Body of pancreas (tissue), 4 donors: Measurements from ENCODE around the gene AKAP13. TPM values are rescaled to one million over a fixed set of nuclear protein-coding genes. Genes with fewer than 3 reads are reported as not detected.

Source experiments
- ATAC-seq: fragments of 150-250 bp; one replicate; pipeline ENCODE4 v1.9.1; 2016
- DNase-seq, 4 donors: peaks; one replicate each; pipeline ENCODE4 v3.0.0-alpha.2; 2019
- H3K27ac ChIP-seq, 4 donors: fragments of 200-600 bp; sonication (generic); 1 replicate in 3 of 4; 2 replicates in 1 of 4; pipeline versions ENCODE4 v1.5.1 to v1.6.1; 2016 to 2019; ENCODE audit warnings: mild to moderate bottlenecking in 1 of 4, mixed read lengths in 1 of 4, moderate library complexity in 1 of 4
- H3K27me3 ChIP-seq, 2 donors: fragments of 200-600 bp; sonication (generic); one replicate each; pipeline ENCODE4 v1.6.0; 2016; ENCODE audit warnings: mild to moderate bottlenecking in 1 of 2
- H3K36me3 ChIP-seq, 2 donors: fragments of 200-600 bp; sonication (generic); replicated peaks in 1 of 2; 2 replicates each; pipeline ENCODE4 v1.5.1; 2016; ENCODE audit warnings: low read depth in 2 of 2; ENCODE audit not compliant: insufficient read depth in 1 of 2
- H3K4me1 ChIP-seq: fragments of 200-600 bp; sonication (generic); one replicate; pipeline ENCODE4 v1.6.0; 2016
- H3K4me3 ChIP-seq, 2 donors: fragments of 200-600 bp; sonication (generic); 1 replicate in 1 of 2; 2 replicates in 1 of 2; pipeline ENCODE4 v1.5.1; 2016 to 2019
- H3K9me3 ChIP-seq, 3 donors: fragments of 200-600 bp; sonication (generic); 1 replicate in 2 of 3; 2 replicates in 1 of 3; pipeline ENCODE4 v1.5.1; 2016
- POLR2A ChIP-seq, 3 donors: fragments of 450-650 bp; IDR thresholded peaks; one replicate each; pipeline ENCODE4 v1.6.1; 2016; ENCODE audit warnings: antibody characterized with exemption in 3 of 3, mild to moderate bottlenecking in 2 of 3
- WGBS, 2 donors: methylation state at CpG; one replicate each; pipeline ENCODE4 v1.1.5; 2017; 5-methylcytosine and 5-hydroxymethylcytosine counted together
- intact Hi-C: fragments of 100-400 bp; cut with DNase I; formaldehyde crosslinking; loops from one replicate; pipeline ENCODE4 v1.15.1; 2023
- total RNA-seq, 2 donors: library from RNA; depleted of rRNA; stranded (reverse); fragments of >200 nt; gene quantifications; one replicate each; pipeline ENCODE4 v1.1.0, GENCODE V29; 2016
- TF ChIP-seq, protein P1 (sequence below), 7 experiments: fragments of 450-650 bp in 4 of 7; fragments of 200-600 bp in 3 of 7; sonication (generic) in 3 of 7; IDR thresholded peaks; one replicate each; pipeline ENCODE4 v1.5.1; 2016 to 2019; ENCODE audit warnings: antibody characterized with exemption in 7 of 7

The AKAP13 gene, protein sequence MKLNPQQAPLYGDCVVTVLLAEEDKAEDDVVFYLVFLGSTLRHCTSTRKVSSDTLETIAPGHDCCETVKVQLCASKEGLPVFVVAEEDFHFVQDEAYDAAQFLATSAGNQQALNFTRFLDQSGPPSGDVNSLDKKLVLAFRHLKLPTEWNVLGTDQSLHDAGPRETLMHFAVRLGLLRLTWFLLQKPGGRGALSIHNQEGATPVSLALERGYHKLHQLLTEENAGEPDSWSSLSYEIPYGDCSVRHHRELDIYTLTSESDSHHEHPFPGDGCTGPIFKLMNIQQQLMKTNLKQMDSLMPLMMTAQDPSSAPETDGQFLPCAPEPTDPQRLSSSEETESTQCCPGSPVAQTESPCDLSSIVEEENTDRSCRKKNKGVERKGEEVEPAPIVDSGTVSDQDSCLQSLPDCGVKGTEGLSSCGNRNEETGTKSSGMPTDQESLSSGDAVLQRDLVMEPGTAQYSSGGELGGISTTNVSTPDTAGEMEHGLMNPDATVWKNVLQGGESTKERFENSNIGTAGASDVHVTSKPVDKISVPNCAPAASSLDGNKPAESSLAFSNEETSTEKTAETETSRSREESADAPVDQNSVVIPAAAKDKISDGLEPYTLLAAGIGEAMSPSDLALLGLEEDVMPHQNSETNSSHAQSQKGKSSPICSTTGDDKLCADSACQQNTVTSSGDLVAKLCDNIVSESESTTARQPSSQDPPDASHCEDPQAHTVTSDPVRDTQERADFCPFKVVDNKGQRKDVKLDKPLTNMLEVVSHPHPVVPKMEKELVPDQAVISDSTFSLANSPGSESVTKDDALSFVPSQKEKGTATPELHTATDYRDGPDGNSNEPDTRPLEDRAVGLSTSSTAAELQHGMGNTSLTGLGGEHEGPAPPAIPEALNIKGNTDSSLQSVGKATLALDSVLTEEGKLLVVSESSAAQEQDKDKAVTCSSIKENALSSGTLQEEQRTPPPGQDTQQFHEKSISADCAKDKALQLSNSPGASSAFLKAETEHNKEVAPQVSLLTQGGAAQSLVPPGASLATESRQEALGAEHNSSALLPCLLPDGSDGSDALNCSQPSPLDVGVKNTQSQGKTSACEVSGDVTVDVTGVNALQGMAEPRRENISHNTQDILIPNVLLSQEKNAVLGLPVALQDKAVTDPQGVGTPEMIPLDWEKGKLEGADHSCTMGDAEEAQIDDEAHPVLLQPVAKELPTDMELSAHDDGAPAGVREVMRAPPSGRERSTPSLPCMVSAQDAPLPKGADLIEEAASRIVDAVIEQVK (N-terminal part only)
- 100 to 1,000 TPM; 102 to 160 TPM for total RNA-seq

- peak; percentile 97 for ATAC-seq
- WGBS, 2 donors, result 0 to 1% methylated on average over 13 to 49 of the region's 54 CpGs
- Histone ChIP-seq H3K36me3 (no peaks in the 10 kb centered on the region), H3K4me1 (peaks cover 25% of the 10 kb centered on the region), H3K27ac (peak within 1 kb of the TSS; percentile 73 to 94 (median 91)), H3K4me3 (peak within 1 kb of the TSS; percentile 60 to 100), H3K9me3 (no peaks in the 10 kb centered on the region), H3K27me3 (no peaks in the 10 kb centered on the region)
- TF ChIP-seq, protein P1, sequence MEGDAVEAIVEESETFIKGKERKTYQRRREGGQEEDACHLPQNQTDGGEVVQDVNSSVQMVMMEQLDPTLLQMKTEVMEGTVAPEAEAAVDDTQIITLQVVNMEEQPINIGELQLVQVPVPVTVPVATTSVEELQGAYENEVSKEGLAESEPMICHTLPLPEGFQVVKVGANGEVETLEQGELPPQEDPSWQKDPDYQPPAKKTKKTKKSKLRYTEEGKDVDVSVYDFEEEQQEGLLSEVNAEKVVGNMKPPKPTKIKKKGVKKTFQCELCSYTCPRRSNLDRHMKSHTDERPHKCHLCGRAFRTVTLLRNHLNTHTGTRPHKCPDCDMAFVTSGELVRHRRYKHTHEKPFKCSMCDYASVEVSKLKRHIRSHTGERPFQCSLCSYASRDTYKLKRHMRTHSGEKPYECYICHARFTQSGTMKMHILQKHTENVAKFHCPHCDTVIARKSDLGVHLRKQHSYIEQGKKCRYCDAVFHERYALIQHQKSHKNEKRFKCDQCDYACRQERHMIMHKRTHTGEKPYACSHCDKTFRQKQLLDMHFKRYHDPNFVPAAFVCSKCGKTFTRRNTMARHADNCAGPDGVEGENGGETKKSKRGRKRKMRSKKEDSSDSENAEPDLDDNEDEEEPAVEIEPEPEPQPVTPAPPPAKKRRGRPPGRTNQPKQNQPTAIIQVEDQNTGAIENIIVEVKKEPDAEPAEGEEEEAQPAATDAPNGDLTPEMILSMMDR (IDR thresholded peaks at IDR 0.05), result no peak
- peak; percentile 89 to 95 (median 93) for TF ChIP-seq POLR2A (IDR thresholded peaks at IDR 0.05)
- intact Hi-C loops, result no loop called here
- peak; percentile 97 to 99 (median 99) for DNase-seq
Observed at GRCh38 chr15:85380217-85380811, at the start of gene AKAP13. TSS of gene AKAP13 (plus strand) at chr15:85380603. CDS start at chr15:85485721, 105,118 bp downstream.

GRCh38 chr15:85330901-85331588, 49.4 kb upstream of the AKAP13 start:
- Histone ChIP-seq H3K4me1 (peaks cover 28% of the 10 kb centered on the region), H3K4me3 (no peak overlapping the region), H3K27me3 (no peaks in the 10 kb centered on the region), H3K36me3 (no peaks in the 10 kb centered on the region), H3K9me3 (no peaks in the 10 kb centered on the region), H3K27ac (peak overlapping the region; percentile 49 to 83 (median 62))
- TF ChIP-seq, protein P1 (IDR thresholded peaks at IDR 0.05), result peak; percentile 21 to 85 (median 80)
- no peak for TF ChIP-seq POLR2A (IDR thresholded peaks at IDR 0.05)
- ATAC-seq (peak; percentile 95), DNase-seq (peak; percentile 86 to 94 (median 92))
- 43 to 89% methylated on average over 7 to 14 of the region's 14 CpGs for WGBS, 2 donors
- intact Hi-C loops, result no loop called here

DNA sequence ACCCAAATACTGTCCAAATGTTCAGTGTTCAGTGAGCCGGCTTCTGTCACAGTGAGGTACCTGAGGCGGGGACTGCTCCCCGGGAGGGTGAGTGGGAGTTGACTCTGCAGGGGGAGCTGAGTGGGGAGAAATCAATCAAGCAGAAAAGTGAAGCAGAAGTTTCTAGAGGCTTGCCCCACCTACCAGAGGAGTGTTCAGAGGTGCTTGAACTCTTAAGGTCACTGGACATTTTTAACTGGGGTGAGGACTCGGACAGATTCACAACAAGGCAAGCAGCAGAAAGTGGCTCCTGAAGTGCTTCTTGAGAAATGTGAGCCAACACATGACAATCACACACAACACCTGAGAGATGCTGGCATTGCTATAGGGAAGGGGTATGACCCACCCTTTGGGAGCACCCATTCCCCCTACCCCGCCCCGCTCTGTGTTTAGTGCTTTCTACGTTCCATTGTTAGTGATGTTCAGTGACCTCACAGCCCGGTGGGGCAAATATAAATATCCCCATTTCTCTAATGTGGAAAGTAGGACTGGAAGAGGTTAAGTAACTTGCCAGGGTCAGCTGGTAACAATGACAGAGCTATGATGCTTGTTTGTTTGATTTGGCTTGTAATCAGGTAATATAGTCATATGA, 48.6 kb upstream of the AKAP13 start:
- TF ChIP-seq, protein P1 (IDR thresholded peaks at IDR 0.05), result no peak
- TF ChIP-seq POLR2A (IDR thresholded peaks at IDR 0.05), result no peak
- H3K4me3 ChIP-seq, result no peak overlapping the region
- no peak for ATAC-seq
- H3K27me3 ChIP-seq, result no peaks in the 10 kb centered on the region
- no peak for DNase-seq
- no peaks in the 10 kb centered on the region for H3K9me3 ChIP-seq
- H3K4me1 ChIP-seq, result peaks cover 28% of the 10 kb centered on the region
- no peaks in the 10 kb centered on the region for H3K36me3 ChIP-seq
- WGBS, 2 donors, result 86 to 89% methylated on average over 8 of the region's 8 CpGs
- H3K27ac ChIP-seq, result peak overlapping the region; percentile 49 to 83 (median 62)
- intact Hi-C loops, result no loop called here
